C4-2B (cell line): ENCODE results near the gene SMC1A.
"Not testable (repeated sequence)": the region's sequence is repeated elsewhere in the genome, so short reads cannot be mapped to it uniquely, and the experiment has no call there.

ENCODE experiments used
- H3K27ac ChIP-seq: fragments of 450-650 bp; 2 replicates; pipeline ENCODE4 v1.5.1; 2017
- ZFX ChIP-seq: fragments of 450-650 bp; IDR thresholded peaks from 2 replicates; pipeline ENCODE4 v1.6.1; 2017
- TF ChIP-seq, protein P1 (sequence below): fragments of 450-650 bp; conservative IDR thresholded peaks from 2 replicates; pipeline ENCODE4 v1.5.1; 2017; ENCODE audit warnings: mild to moderate bottlenecking

The SMC1A gene

DNA sequence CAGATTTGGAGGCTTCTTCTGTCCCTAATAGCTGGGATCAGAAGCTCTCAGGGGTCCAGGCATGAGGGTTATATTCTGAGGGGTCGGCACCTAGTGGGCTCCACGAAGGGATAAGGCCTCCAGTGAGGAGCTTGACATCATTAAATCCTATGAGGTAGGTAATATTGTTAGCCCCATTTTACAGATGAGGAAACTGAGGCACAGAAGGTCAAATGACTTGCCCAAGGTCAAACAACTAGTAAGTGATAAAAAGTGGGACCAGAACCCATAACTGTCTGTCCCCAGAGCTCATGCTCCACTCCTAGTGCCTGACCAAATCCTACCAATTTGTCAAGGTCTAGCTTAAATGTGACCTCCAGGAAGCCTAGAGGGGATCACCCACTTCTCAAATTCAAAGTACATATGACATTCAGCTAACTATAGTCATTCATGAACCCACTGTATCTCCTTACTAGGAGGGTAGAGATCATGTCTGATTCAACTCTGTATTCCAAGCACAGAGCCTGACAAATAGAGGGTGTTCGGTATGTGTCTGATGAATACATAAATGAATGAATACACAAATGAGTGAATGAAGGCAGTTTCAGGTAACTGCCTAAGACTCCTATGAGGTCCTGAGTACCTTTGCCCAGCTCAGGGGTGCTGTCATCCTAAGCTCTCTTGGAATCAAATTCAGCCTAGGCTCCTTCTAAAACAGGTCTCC lies 43.3 kb downstream of the SMC1A start:
- no peak overlapping the region for H3K27ac ChIP-seq
- no peak for TF ChIP-seq ZFX
- TF ChIP-seq, protein P1, sequence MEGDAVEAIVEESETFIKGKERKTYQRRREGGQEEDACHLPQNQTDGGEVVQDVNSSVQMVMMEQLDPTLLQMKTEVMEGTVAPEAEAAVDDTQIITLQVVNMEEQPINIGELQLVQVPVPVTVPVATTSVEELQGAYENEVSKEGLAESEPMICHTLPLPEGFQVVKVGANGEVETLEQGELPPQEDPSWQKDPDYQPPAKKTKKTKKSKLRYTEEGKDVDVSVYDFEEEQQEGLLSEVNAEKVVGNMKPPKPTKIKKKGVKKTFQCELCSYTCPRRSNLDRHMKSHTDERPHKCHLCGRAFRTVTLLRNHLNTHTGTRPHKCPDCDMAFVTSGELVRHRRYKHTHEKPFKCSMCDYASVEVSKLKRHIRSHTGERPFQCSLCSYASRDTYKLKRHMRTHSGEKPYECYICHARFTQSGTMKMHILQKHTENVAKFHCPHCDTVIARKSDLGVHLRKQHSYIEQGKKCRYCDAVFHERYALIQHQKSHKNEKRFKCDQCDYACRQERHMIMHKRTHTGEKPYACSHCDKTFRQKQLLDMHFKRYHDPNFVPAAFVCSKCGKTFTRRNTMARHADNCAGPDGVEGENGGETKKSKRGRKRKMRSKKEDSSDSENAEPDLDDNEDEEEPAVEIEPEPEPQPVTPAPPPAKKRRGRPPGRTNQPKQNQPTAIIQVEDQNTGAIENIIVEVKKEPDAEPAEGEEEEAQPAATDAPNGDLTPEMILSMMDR = no peak

DNA sequence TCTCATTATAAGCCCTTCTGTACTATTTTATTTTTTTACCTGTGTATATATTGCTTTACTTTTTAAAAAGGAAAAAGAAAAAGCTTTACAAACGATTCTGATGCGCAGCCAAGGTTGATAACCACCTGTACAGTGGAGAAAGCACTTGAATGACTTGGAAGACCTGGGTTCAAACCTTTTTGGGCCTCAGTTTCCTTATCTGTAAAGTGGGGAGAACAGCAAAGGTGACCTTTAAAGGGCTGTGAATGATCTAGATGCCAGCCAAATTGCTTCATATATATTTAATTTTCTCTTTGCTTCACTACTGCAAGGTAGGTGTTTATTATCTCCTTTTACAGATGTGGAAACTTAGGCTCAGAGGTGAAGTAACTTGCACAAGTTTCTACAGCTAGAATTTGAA lies 45.0 kb downstream of the SMC1A start:
- H3K27ac ChIP-seq = no peak overlapping the region
- no peak for TF ChIP-seq ZFX
- TF ChIP-seq, protein P1 = no peak

DNA sequence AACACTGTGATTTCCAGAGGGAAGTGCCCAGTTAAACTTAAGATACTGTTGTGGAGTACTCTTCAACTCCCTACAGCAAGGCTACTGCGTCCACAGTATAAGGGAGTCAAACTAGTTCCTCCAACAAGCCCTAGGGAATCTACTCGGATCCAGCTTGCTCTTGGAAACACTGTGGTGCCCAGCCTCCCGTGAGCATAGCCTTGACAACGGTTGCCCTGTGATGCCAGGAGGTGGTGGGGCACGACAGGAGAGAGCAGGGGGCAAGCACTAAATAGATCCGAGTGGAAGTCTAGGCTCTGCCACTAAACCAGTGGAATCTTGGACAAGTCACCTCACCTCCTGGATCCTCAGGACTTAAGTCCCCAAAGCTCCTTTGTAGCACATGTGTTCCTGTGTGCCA lies 45.6 kb downstream of the SMC1A start:
- no peak for TF ChIP-seq ZFX
- TF ChIP-seq, protein P1 = no peak

DNA sequence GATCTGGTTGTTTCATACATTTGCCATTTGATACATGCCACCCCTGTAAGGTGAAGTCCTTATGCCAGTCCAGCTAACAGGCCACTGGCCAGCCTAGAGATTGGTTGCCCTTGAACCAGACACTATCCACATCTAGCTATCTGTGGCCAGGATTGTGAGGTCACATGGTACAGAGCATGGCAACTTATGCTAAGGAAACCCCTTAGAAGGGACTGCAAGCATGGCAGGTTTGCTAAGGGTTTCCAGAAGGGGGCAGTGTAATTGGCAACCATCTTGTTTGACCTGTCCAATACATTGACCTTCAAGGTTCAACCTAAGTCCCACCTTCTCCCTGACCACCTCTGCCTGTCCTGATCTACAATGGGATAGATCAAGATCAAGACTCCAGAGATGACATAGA lies 47.5 kb downstream of the SMC1A start:
- no peak overlapping the region for H3K27ac ChIP-seq
- TF ChIP-seq ZFX = no peak
- TF ChIP-seq, protein P1 = peak; percentile 17

More for the DNA sequence above, 45.6 kb downstream of the SMC1A start:
- H3K27ac ChIP-seq = no peak overlapping the region

DNA sequence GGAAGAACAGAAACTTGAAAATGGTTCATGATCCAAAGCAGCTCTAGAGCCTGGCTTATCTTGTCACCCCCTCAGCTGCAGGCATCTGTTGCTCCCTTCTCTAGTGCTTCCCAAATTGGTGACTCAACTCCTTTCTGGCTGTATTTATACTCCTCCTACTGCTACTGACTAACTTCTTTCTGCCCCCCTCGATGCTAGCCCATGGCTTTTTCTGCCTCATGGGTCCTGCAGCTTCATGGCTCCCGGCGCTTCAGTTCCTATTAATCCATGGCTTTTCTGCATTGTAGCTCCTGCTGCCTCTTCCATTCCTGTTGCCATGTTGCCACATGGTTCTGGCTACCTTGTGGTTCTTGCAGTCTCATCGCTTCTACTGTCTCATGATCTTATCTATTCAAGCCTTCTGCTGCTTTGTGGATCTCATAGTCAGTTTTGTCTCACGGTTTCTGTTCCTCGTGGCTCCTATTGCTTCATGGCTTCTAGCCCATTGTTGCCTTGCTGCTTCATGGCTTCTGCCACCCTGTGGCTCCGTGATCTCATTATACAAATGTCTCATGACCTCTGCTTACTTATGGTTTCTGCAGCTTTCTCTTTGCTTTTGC lies 48.1 kb downstream of the SMC1A start:
- TF ChIP-seq, protein P1 = no peak
- TF ChIP-seq ZFX = no peak
- no peak overlapping the region for H3K27ac ChIP-seq

DNA sequence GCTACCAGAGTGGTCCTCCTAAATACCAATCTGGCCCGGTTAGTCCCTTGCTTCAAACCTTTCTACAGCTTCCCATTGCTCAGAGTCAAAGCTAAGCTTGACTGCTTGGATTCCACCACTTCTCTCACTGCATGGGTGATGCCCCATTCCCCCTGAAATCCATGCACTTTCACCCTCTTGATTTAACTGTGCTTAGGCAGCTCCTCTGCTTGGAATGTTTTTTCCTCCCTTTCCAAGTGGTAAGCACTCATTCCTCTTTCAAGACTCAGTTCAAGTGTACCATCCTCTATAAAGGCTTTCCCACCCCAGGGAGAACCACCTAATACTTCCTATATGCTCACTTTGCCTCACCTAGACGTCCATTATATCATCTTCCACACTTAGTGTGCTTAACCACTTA lies 49.1 kb downstream of the SMC1A start:
- TF ChIP-seq, protein P1 = no peak
- no peak for TF ChIP-seq ZFX
- no peak overlapping the region for H3K27ac ChIP-seq

DNA sequence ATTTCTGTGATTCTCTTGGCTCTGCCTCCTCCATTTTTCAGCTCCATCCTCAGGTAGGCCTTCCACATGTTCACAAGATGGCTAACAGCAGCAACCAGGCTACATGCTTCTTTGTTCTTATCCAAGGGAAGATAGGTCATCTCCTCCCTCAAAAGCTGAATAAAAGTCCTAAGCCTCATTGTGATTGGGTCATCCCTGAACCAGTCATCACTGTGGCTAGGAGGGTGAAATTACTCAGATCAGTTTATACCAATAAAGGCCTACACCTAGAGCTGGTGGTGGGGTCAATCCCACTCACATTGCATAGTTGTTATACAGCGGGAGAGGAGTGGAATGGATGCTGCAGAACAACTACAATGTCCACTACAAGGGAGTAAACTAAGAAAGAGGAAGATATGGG lies 56.0 kb downstream of the SMC1A start:
- H3K27ac ChIP-seq = not testable (repeated sequence)

DNA sequence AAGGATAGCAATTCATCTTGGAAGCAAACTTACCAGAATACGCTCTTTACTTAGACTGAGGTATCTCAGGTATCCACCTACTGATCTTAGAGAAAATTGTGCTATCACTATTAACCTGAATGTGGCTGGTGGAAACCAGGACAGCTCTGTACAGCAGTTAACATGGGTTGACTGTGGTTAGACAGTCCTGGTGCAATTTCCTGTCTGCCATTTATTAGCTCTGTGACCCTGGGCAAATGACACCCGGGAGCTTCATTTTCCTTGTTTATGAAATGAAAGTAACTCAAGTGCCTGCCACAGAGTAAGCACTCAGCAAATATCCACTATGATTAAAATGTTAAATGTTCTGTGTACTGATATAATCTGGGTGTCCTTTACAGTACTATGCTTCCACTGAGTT lies 60.0 kb downstream of the SMC1A start:
- TF ChIP-seq ZFX = no peak
- TF ChIP-seq, protein P1 = no peak
- no peak overlapping the region for H3K27ac ChIP-seq
